K562 (cell line): ENCODE measurements around the gene ANK3. TPM values are rescaled to one million over a fixed set of nuclear protein-coding genes. Genes with fewer than 3 reads are reported as not detected.

Source experiments
- ATAC-seq: fragments of 200-7000 bp; cut with Tn5 transposase; 3 replicates; pipeline ENCODE4 v1.9.1; 2020; ENCODE audit warnings: moderate library complexity
- BruUV-seq: library from RNA; stranded (reverse); fragments of 400-500 nt; replicated peaks from 2 replicates; lab custom pipeline; 2021; lab: Mats Ljungman, UMichigan
- CTCF ChIA-PET: fragments of 300-600 bp; formaldehyde crosslinking; extraction: SDS; loops from one replicate; lab custom pipeline; 2021; ENCODE audit warnings: low intra/inter-chr PET ratio; lab: Yijun Ruan, JAX
- POLR2A ChIA-PET: fragments of 300-600, 350-650 bp; sonication (Branson Sonifier 250); formaldehyde crosslinking; extraction: SDS; loops from one replicate; lab custom pipeline; 2021; ENCODE audit warnings: antibody characterized with exemption, inconsistent platforms; lab: Yijun Ruan, JAX
- DNase-seq, 4 experiments: peaks; one replicate each; pipeline versions ENCODE4 v3.0.0 to v3.0.0-alpha.2; 2011 to 2018; ENCODE audit warnings: low spot score in 3 of 4, mixed read lengths in 3 of 4; ENCODE audit errors: extremely low read depth in 1 of 4
- FAIRE-seq: peaks from 2 replicates; lab custom pipeline; 2011; peaks lifted over from hg19 to GRCh38; lab: Jason Lieb, UNC
- H2AFZ ChIP-seq: 2 replicates; pipeline ENCODE4 v1.6.0; 2011; ENCODE audit warnings: low read depth, low read length, control low read depth, inconsistent platforms
- H3K27ac ChIP-seq: fragments of 200-600 bp; 3 replicates; pipeline ENCODE4 v1.8.0; 2011; ENCODE audit warnings: low read depth, mild to moderate bottlenecking, control low read depth, inconsistent platforms, low read length, moderate library complexity, mixed read lengths; ENCODE audit errors: extremely low read depth
- H3K27me3 ChIP-seq, 2 experiments: fragments of 300-600 bp in 1 of 2; 2 replicates in 1 of 2; 3 replicates in 1 of 2; pipeline versions ENCODE4 v1.6.0 to v1.8.0; 2011; ENCODE audit warnings: inconsistent platforms in 2 of 2, low read length in 2 of 2, mild to moderate bottlenecking in 1 of 2, mixed read lengths in 1 of 2, moderate library complexity in 1 of 2; ENCODE audit not compliant: control insufficient read depth in 2 of 2, insufficient read depth in 2 of 2
- H3K36me3 ChIP-seq: fragments of 300-600 bp; 3 replicates; pipeline ENCODE4 v1.8.0; 2011; ENCODE audit warnings: mild to moderate bottlenecking, low read length, inconsistent platforms; ENCODE audit not compliant: control insufficient read depth, insufficient read depth
- H3K4me1 ChIP-seq, 2 experiments: fragments of 200-600 bp in 1 of 2; replicated peaks in 1 of 2; 2 replicates in 1 of 2; 3 replicates in 1 of 2; pipeline versions ENCODE4 v1.5.1 to v1.8.0; 2011; ENCODE audit warnings: inconsistent platforms in 2 of 2, low read length in 2 of 2, mild to moderate bottlenecking in 1 of 2, mixed read lengths in 1 of 2, moderate library complexity in 1 of 2; ENCODE audit not compliant: control insufficient read depth in 2 of 2, insufficient read depth in 2 of 2
- H3K4me2 ChIP-seq: 2 replicates; pipeline ENCODE4 v1.6.1; 2011; ENCODE audit warnings: low read length, control low read depth, inconsistent platforms, mixed read lengths; ENCODE audit not compliant: insufficient read depth
- H3K4me3 ChIP-seq: fragments of 200-600 bp; sonication (generic), shearing (Covaris generic); 2 replicates; pipeline ENCODE4 v1.5.1; 2016; ENCODE audit warnings: control low read depth, inconsistent platforms
- H3K79me2 ChIP-seq: fragments of 200-600 bp; 3 replicates; pipeline ENCODE4 v1.8.0; 2011; ENCODE audit warnings: low read length, inconsistent platforms; ENCODE audit not compliant: control insufficient read depth, insufficient read depth
- H3K9ac ChIP-seq, 2 experiments: 2 replicates each; pipeline versions ENCODE4 v1.6.0 to v1.6.1; 2011; ENCODE audit warnings: low read depth in 2 of 2, low read length in 2 of 2, control low read depth in 1 of 2, inconsistent platforms in 1 of 2, mild to moderate bottlenecking in 1 of 2, mixed read lengths in 1 of 2; ENCODE audit not compliant: insufficient read depth in 1 of 2
- H3K9me1 ChIP-seq: one replicate; pipeline ENCODE4 v1.6.0; 2011; ENCODE audit warnings: inconsistent platforms, mild to moderate bottlenecking, low read length, moderate library complexity; ENCODE audit not compliant: control insufficient read depth, insufficient read depth
- H3K9me3 ChIP-seq: replicated peaks from 2 replicates; pipeline ENCODE4 v1.5.1; 2011; ENCODE audit warnings: low read depth, low read length, inconsistent platforms; ENCODE audit not compliant: control insufficient read depth, insufficient read depth
- H4K20me1 ChIP-seq: replicated peaks from 2 replicates; pipeline ENCODE4 v1.6.1; 2011; ENCODE audit warnings: low read length, inconsistent platforms, mixed read lengths; ENCODE audit not compliant: control insufficient read depth, insufficient read depth
- POLR2AphosphoS2 ChIP-seq: IDR thresholded peaks from 2 replicates; pipeline ENCODE4 v1.6.1; 2012; ENCODE audit warnings: low read length, improper control_type of control experiment
- RAD21 ChIP-seq, 2 experiments: fragments of 250-450 bp in 1 of 2; fragments of 450-650 bp in 1 of 2; sonication (Bioruptor Pico) in 1 of 2; formaldehyde crosslinking in 1 of 2; IDR thresholded peaks in 1 of 2; conservative IDR thresholded peaks in 1 of 2; 2 replicates each; pipeline versions ENCODE4 v1.4.0 to v1.8.0; 2020 to 2022; ENCODE audit warnings: mild to moderate bottlenecking in 2 of 2, moderate library complexity in 1 of 2
- TCF7 ChIP-seq: sonication (generic); IDR thresholded peaks from 2 replicates; pipeline ENCODE4 v1.6.1; 2016; ENCODE audit warnings: antibody characterized with exemption, borderline replicate concordance
- WGBS: fragments of 100-300 bp; shearing (Covaris generic); methylation state at CpG from one replicate; pipeline ENCODE4 v1.1.6; 2016; ENCODE audit warnings: low coverage, mixed read lengths; ENCODE audit not compliant: insufficient coverage; ENCODE audit errors: missing lambda C conversion rate; 5-methylcytosine and 5-hydroxymethylcytosine counted together
- in situ Hi-C: fragments of 300-500 bp; cut with MboI; formaldehyde crosslinking; loops from 4 replicates; pipeline ENCODE4 v1.15.0; 2018; ENCODE audit warnings: inconsistent platforms, mixed read lengths
- intact Hi-C: fragments of 100-400 bp; cut with micrococcal nuclease; formaldehyde crosslinking; loops from 2 replicates; pipeline ENCODE4 v1.14.2; 2022
- polyA plus RNA-seq, 8 experiments: library from polyadenylated mRNA; depleted of rRNA in 4 of 8; stranded (reverse) in 5 of 8; unstranded in 3 of 8; fragments of >200 nt; fragmentation: Nextera tagmentation in 2 of 8; fragmentation: Illumina TruSeq in 1 of 8; extraction: Ambion mirVana in 2 of 8; extraction: Trizol in 1 of 8; gene quantifications; 2 replicates each; pipeline versions ENCODE4 v1.2.1 to v1.2.3, GENCODE V29; 2011 to 2014; ENCODE audit warnings: inconsistent platforms in 1 of 8, missing spikeins in 1 of 8
- total RNA-seq, 7 experiments: library from RNA; depleted of rRNA in 6 of 7; stranded (reverse); fragments of >200 nt in 6 of 7; fragmentation: Illumina TruSeq in 2 of 7; extraction: Trizol in 2 of 7; gene quantifications; 2 replicates each; pipeline versions ENCODE4 v1.2.1 to v1.2.3, GENCODE V29; 2011 to 2021; ENCODE audit warnings: low replicate concordance in 1 of 7
- TF ChIP-seq, protein P1 (sequence below), 3 experiments: IDR thresholded peaks in 2 of 3; conservative IDR thresholded peaks in 1 of 3; 2 replicates each; pipeline ENCODE4 v1.5.1; 2011 to 2012; ENCODE audit warnings: low read length in 3 of 3, mild to moderate bottlenecking in 3 of 3, control low read depth in 2 of 3, improper control_type of control experiment in 1 of 3, inconsistent platforms in 1 of 3, low read depth in 1 of 3, mixed read lengths in 1 of 3, moderate library complexity in 1 of 3; ENCODE audit not compliant: insufficient read depth in 2 of 3
- TF ChIP-seq, protein P2 (sequence below): sonication (generic); formaldehyde crosslinking; IDR thresholded peaks from 2 replicates; pipeline ENCODE4 v1.8.1; 2023; ENCODE audit warnings: mild to moderate bottlenecking, missing genetic modification reagents

ANK3 gene
- total and polyA plus RNA-seq, 9 of the 15 experiments (the other 6 are each of a cell fraction or from before 2014, with no cell fraction given): 10.0 to 32.3 (median 17.9) TPM

DNA sequence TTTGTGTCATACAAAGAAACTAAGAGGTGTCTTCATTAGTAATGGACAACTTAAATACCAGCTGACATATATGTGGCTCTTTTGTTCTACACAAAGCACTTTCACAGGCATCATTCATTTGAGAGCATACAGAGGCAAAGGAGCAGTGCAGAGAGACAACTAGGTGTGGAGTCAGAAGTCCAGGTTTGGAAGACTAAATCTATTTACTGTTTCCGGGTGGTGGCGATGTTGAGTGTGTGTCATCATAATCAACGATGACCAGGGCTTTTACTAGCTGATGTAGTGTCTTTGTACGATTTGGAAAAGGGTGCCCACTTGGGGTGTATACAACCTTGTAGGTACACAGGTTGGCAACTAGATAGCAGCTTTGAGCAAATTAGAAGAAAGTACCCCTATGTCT, 287.9 kb downstream of the ANK3 start:
- no peaks in the 10 kb centered on the region for H4K20me1 ChIP-seq
- in situ Hi-C loops: no loop called here
- ATAC-seq: peak; percentile 43
- H3K27me3 ChIP-seq: no peaks in the 10 kb centered on the region
- no peak overlapping the region for H3K9ac ChIP-seq
- peak in 1 of 4 experiments; percentile 24 for DNase-seq
- H3K79me2 ChIP-seq: no peaks in the 10 kb centered on the region
- H3K36me3 ChIP-seq: no peaks in the 10 kb centered on the region
- POLR2A ChIA-PET: no interaction called here
- H3K9me3 ChIP-seq: no peaks in the 10 kb centered on the region
- 38% methylated on average over 4 of the region's 4 CpGs for WGBS
- peaks cover 0 to 7% of the 10 kb centered on the region in 2 experiments; a peak in 2 of 5 replicates for H3K4me1 ChIP-seq
- no peak overlapping the region for H3K4me2 ChIP-seq
- CTCF ChIA-PET: interaction anchor here (3.8 to 4.3 kb wide), 2 partner anchors 106 to 332 kb away, joined by 20 to 56 read pairs; no protein-coding TSS in a partner anchor
- intact Hi-C loops: loop anchor here (5.0 to 10.0 kb wide), 2 partner anchors 477 to 545 kb away; no protein-coding TSS in a partner anchor
- H3K9me1 ChIP-seq: no peaks in the 10 kb centered on the region
- BruUV-seq: no TSS peak
- H3K27ac ChIP-seq: no peak overlapping the region
- TF ChIP-seq, protein P1, sequence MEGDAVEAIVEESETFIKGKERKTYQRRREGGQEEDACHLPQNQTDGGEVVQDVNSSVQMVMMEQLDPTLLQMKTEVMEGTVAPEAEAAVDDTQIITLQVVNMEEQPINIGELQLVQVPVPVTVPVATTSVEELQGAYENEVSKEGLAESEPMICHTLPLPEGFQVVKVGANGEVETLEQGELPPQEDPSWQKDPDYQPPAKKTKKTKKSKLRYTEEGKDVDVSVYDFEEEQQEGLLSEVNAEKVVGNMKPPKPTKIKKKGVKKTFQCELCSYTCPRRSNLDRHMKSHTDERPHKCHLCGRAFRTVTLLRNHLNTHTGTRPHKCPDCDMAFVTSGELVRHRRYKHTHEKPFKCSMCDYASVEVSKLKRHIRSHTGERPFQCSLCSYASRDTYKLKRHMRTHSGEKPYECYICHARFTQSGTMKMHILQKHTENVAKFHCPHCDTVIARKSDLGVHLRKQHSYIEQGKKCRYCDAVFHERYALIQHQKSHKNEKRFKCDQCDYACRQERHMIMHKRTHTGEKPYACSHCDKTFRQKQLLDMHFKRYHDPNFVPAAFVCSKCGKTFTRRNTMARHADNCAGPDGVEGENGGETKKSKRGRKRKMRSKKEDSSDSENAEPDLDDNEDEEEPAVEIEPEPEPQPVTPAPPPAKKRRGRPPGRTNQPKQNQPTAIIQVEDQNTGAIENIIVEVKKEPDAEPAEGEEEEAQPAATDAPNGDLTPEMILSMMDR (IDR thresholded peaks at IDR 0.05 in 2 of 3, conservative IDR thresholded peaks at IDR 0.05 in 1 of 3; ENCODE audit: insufficient read depth in 2 of 3, low read depth in 1 of 3, low read length in 3 of 3): peak in 2 of 3 experiments; percentile 18 to 19; a peak in 1 of 6 replicates
- TF ChIP-seq, protein P2, sequence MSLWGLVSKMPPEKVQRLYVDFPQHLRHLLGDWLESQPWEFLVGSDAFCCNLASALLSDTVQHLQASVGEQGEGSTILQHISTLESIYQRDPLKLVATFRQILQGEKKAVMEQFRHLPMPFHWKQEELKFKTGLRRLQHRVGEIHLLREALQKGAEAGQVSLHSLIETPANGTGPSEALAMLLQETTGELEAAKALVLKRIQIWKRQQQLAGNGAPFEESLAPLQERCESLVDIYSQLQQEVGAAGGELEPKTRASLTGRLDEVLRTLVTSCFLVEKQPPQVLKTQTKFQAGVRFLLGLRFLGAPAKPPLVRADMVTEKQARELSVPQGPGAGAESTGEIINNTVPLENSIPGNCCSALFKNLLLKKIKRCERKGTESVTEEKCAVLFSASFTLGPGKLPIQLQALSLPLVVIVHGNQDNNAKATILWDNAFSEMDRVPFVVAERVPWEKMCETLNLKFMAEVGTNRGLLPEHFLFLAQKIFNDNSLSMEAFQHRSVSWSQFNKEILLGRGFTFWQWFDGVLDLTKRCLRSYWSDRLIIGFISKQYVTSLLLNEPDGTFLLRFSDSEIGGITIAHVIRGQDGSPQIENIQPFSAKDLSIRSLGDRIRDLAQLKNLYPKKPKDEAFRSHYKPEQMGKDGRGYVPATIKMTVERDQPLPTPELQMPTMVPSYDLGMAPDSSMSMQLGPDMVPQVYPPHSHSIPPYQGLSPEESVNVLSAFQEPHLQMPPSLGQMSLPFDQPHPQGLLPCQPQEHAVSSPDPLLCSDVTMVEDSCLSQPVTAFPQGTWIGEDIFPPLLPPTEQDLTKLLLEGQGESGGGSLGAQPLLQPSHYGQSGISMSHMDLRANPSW (CRISPR knock-in tag): no peak
- TF ChIP-seq POLR2AphosphoS2 (no peak), RAD21 (CRISPR knock-in tag; conservative IDR thresholded peaks at IDR 0.05 in 1 of 2, IDR thresholded peaks at IDR 0.05 in 1 of 2) (0 out of 4 replicates have a peak, but pooled peaks of 1 of the 2 experiments have one; percentile 13), TCF7 (no peak)
- FAIRE-seq: no peak
- H3K4me3 ChIP-seq: no peak overlapping the region
- no peak overlapping the region for H2AFZ ChIP-seq
